Bronchial smooth muscle cell (primary cell): Measurements from ENCODE around the gene RNF14. TPM values are rescaled to one million over a fixed set of nuclear protein-coding genes. Genes with fewer than 3 reads are reported as not detected.

Source experiments
- total RNA-seq: library from RNA; depleted of rRNA; stranded (reverse); fragments of >200 nt; gene quantifications from 2 replicates; pipeline ENCODE4 v1.2.1, GENCODE V29; 2014

Gene RNF14, protein sequence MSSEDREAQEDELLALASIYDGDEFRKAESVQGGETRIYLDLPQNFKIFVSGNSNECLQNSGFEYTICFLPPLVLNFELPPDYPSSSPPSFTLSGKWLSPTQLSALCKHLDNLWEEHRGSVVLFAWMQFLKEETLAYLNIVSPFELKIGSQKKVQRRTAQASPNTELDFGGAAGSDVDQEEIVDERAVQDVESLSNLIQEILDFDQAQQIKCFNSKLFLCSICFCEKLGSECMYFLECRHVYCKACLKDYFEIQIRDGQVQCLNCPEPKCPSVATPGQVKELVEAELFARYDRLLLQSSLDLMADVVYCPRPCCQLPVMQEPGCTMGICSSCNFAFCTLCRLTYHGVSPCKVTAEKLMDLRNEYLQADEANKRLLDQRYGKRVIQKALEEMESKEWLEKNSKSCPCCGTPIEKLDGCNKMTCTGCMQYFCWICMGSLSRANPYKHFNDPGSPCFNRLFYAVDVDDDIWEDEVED
- 42.4 and 54.2 TPM in 2 replicates for total RNA-seq

DNA sequence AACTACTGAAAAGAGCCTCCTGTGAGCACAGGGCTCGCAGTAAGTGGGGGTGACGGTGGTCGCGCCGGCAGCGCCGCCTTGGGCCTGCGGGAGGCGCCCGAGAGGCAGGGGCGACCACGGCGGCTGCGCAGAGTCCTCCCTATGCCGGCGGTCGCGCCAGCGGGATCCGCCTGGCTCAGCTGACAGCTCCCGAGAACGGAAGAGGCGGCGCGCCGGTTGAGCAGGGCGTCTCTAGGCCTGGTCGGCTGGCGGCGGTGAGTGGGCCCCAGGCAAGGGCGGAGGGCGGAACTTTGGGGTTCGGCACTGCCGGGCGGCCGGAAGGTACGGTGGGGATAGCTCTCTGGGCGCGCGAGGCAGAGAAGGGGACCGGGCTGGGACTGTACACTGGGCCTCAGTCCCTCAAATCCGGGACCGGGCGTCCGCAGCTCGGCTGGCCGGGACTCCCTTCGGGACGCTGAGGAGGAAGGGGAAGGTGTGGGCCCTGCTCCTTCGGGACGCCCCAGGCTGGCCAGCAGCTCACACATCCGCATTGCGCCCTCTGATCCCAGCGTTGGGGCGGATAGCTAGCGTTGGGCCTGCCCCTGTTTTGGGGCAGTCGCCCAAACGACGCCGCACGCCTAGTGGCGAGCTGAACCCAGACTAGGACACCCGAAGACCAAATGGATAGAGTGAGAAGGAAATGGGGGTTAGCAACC lies at the start of gene RNF14:
RNF14 (plus strand) TSS at position 192 of the 695 bp plus-strand sequence. CDS start 4,484 bp downstream, outside the sequence.

DNA sequence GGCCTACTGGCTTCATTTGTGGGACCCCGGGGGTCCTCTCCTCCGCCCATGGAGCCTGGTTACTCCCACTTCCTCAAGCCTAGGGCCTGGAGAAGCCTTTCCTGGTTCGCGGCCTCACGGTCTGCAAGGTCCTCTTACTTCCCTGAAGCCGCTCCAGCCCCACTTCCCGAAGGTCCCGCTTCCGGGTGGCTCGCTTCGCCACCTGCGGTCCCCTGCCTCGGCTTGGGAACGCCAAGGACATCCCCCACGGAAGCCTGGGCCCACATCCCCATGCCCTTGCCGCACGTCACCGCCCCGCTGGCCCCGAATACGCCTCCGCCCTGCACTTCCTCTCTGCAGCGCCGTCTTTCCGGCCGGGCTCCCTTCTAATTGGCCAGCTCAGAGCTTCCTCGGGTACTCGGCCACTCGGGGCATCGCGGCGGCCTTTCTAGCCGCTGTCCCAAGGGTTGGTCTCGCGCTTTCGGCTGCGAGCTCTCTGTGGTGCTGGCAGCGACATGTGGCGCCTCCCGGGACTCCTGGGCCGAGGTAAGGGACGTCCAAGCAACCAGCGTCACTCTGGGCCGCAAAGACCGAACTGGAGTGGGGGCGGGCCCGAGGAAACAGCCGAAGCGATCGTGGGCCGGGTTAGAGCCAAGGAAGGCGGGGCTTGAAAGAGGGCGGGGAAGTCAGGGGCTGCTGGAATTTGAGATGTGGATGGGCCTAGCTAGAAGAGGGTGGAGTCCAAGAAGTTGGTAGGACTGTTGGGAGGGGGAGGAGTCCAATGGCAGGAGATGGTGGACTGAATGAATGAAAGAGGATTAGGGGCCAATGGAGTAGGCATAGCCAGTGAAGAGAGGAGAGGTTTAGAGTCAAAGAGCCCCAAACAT lies 45.2 kb upstream of the RNF14 start, which contains the start of gene DELE1:
DELE1 (plus strand) TSS at position 424 of the 866 bp plus-strand sequence; CDS start at position 495, 71 bp downstream.

DNA sequence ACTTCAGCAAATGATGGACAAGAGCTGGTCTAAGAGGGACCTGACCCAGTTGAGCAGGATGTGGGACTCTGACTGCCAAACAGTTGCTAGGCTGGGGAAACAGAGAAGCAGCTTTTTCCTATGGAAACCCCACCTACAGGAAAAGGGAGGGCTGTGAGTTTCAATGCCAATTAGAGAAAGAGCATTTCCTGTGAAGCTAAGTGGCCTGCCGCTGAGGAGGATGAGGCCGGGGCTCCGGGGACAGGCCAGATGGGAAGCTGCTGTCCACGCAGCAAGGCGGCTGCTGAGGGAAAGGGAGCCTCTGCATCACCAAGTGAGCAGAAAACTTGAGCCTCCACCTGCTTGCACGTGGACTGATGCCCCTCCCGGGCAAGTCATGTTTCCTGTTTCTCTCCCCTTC lies 10.8 kb upstream of the RNF14 start, which contains the start of gene PCDH12:
PCDH12 (minus strand) TSS at position 90 of the 400 bp plus-strand sequence. CDS start 351 bp downstream, outside the sequence.

DNA sequence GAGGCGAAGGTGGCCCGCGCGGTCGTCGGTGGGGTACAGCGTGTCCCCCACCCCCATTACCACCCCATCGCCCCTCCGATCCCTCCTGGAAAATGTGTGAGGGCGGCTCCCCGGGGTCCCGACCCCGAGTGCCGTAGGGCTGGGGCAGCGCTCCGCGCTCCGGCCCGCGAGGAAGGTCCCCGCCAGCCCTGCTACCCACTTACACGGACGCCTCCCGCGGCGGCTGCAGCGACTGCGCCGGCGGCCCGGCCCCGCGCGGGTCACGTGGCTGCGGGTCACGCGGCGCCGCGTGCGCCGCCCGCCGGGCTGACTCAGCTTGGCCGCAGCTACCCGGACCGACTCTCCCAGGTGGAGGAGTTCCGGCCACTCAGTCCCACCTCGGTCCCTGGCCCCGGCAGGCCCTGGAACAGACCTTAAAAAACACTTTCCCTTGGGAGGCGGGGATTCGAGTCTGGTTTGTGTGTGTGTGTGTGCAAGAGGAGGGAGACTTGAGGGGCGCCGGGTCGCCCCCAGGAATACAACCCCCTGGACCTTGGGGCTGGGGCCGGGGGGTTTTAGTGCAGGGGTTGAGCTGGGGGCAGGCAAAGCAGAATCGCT lies 44.0 kb downstream of the RNF14 start, which contains the start of gene GNPDA1:
GNPDA1 (minus strand) TSS at position 236 of the 597 bp plus-strand sequence. CDS start 992 bp downstream, outside the sequence.

Other genes starting within 250 kb of the RNF14 start
- under 0.01 and 0.26 TPM in 2 replicates for gene PCDH1, start 90.7 kb upstream of the RNF14 start, total RNA-seq
- gene DELE1, start 45.2 kb upstream of the RNF14 start, total RNA-seq: 27.6 and 33.1 TPM in 2 replicates
- gene PCDH12, start 10.9 kb upstream of the RNF14 start, total RNA-seq: under 0.01 TPM in 1 of 2 replicates, not detected in the other
- 78.0 and 86.1 TPM in 2 replicates for gene GNPDA1, start 43.9 kb downstream of the RNF14 start, total RNA-seq
- gene NDFIP1, start 139.7 kb downstream of the RNF14 start, total RNA-seq: 25.2 and 36.1 TPM in 2 replicates